ENCODE results near the gene FNIP1.
"Not testable (repeated sequence)": the region's sequence is repeated elsewhere in the genome, so short reads cannot be mapped to it uniquely, and the experiment has no call there.

FNIP1 gene

DNA sequence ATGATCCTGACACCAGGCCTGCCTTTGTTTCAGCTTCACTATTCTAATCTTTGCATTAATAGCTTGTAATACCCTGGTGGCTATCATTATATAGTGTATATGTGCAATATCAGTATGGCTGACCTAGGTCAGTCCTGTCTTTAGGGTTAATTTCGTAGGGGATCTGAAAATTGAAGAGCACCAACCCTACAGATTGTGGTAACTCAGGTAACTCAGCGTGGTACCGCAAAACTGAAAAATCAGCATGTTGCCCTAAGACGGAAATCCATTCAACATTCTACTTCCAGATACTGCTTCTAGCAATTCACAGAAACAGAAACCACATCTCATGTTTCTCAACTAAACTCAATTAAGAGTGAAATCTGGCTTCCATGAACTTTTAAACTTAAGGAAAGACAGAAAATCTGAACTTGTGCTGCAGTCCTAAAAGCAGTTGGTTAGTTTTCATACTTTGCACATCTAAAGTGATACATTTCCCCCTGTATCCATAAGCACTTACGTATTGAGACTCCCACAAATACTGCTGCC is 78.3 kb downstream of the FNIP1 start:
- no peak overlapping the region for H2BK120ac ChIP-seq (ENCODE audit: low read depth, low read length)
- no peak overlapping the region for H3K14ac ChIP-seq (ENCODE audit: low read length)
- H3K79me1 ChIP-seq (ENCODE audit: low read depth, low read length), result no peaks in the 10 kb centered on the region
- H3K4me2 ChIP-seq (ENCODE audit: insufficient read depth, low read length, poor library complexity, severe bottlenecking), result no peak overlapping the region
- H3K27me3 ChIP-seq (ENCODE audit: control insufficient read depth in 3 of 3, insufficient read depth in 3 of 3, low read depth in 1 of 3, low read length in 3 of 3), result no peaks in the 10 kb centered on the region
- no peak overlapping the region for H3K9ac ChIP-seq (ENCODE audit: low read depth, low read length, poor library complexity)
- no peak overlapping the region for H3K23ac ChIP-seq (ENCODE audit: low read depth, low read length, poor library complexity)
- H3K9me3 ChIP-seq (replicated peaks in 1 of 2; ENCODE audit: control insufficient read depth in 2 of 2, insufficient read depth in 1 of 2, low read depth in 1 of 2, low read length in 2 of 2), result peaks cover 0 to 8% of the 10 kb centered on the region in 2 donors
- no peak overlapping the region for H2BK12ac ChIP-seq (ENCODE audit: low read length)
- H2AFZ ChIP-seq (ENCODE audit: low read length), result no peak overlapping the region
- H3K4ac ChIP-seq (ENCODE audit: low read length), result no peak overlapping the region
- DNase-seq (ENCODE audit: low spot score), result no peak
- no peaks in the 10 kb centered on the region for H3K4me1 ChIP-seq (ENCODE audit: control insufficient read depth in 2 of 2, insufficient read depth in 1 of 2, low read depth in 1 of 2, low read length in 2 of 2)
- peaks cover 0 to 33% of the 10 kb centered on the region in 2 donors for H3K36me3 ChIP-seq (replicated peaks in 1 of 2; ENCODE audit: control insufficient read depth in 2 of 2, insufficient read depth in 2 of 2, low read length in 2 of 2)
- no peak overlapping the region for H3K27ac ChIP-seq (replicated peaks; ENCODE audit: low read length)
- no peak overlapping the region for H4K91ac ChIP-seq (ENCODE audit: low read depth, low read length, poor library complexity)
- no peak overlapping the region for H2BK5ac ChIP-seq (ENCODE audit: low read length)
- H2BK15ac ChIP-seq (ENCODE audit: low read length), result no peak overlapping the region
- H4K8ac ChIP-seq (ENCODE audit: low read depth, low read length), result no peak overlapping the region
- H2AK5ac ChIP-seq (ENCODE audit: low read depth, low read length), result no peak overlapping the region
- H3K18ac ChIP-seq (ENCODE audit: low read length), result no peak overlapping the region
- no CpG with 5 or more reads among the region's 5 CpGs for WGBS, 2 donors (ENCODE audit: extremely low coverage in 2 of 2, insufficient read length in 2 of 2, insufficient replicate concordance in 1 of 2)
- no peak overlapping the region for H3K4me3 ChIP-seq (ENCODE audit: low read length in 2 of 2)

DNA sequence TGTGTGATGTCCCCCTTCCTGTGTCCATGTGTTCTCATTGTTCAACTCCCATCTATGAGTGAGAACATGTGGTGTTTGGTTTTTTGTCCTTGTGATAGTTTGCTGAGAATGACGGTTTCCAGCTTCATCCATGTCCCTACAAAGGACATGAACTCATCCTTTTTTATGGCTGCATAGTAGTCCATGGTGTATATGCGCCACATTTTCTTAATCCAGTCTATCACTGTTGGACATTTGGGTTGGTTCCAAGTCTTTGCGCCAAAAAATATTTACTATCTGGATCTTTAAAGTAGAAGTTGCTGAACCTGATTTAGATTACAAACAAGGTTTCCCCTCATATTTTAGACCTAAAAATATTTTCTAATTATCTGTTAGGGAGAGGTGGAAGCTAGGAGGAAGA is 79.7 kb downstream of the FNIP1 start:
- H2AFZ ChIP-seq (ENCODE audit: low read length); H4K8ac ChIP-seq (ENCODE audit: low read depth, low read length); H2AK5ac ChIP-seq (ENCODE audit: low read depth, low read length); H3K27me3 ChIP-seq (ENCODE audit: control insufficient read depth in 3 of 3, insufficient read depth in 3 of 3, low read depth in 1 of 3, low read length in 3 of 3); H3K27ac ChIP-seq (replicated peaks; ENCODE audit: low read length); H3K9ac ChIP-seq (ENCODE audit: low read depth, low read length, poor library complexity); H3K4me3 ChIP-seq (ENCODE audit: low read length in 2 of 2); H4K91ac ChIP-seq (ENCODE audit: low read depth, low read length, poor library complexity); H3K18ac ChIP-seq (ENCODE audit: low read length); H2BK12ac ChIP-seq (ENCODE audit: low read length); H3K4me1 ChIP-seq (ENCODE audit: control insufficient read depth in 2 of 2, insufficient read depth in 1 of 2, low read depth in 1 of 2, low read length in 2 of 2); H2BK120ac ChIP-seq (ENCODE audit: low read depth, low read length); H3K23ac ChIP-seq (ENCODE audit: low read depth, low read length, poor library complexity); H2BK15ac ChIP-seq (ENCODE audit: low read length); H2BK5ac ChIP-seq (ENCODE audit: low read length); H3K4me2 ChIP-seq (ENCODE audit: insufficient read depth, low read length, poor library complexity, severe bottlenecking); H3K79me1 ChIP-seq (ENCODE audit: low read depth, low read length); H3K14ac ChIP-seq (ENCODE audit: low read length); H3K9me3 ChIP-seq (replicated peaks in 1 of 2; ENCODE audit: control insufficient read depth in 2 of 2, insufficient read depth in 1 of 2, low read depth in 1 of 2, low read length in 2 of 2); DNase-seq (ENCODE audit: low spot score); H3K4ac ChIP-seq (ENCODE audit: low read length): not testable (repeated sequence)
- peaks cover 0 to 33% of the 10 kb centered on the region in 2 donors for H3K36me3 ChIP-seq (replicated peaks in 1 of 2; ENCODE audit: control insufficient read depth in 2 of 2, insufficient read depth in 2 of 2, low read length in 2 of 2)
- no CpG with 5 or more reads among the region's 3 CpGs for WGBS, 2 donors (ENCODE audit: extremely low coverage in 2 of 2, insufficient read length in 2 of 2, insufficient replicate concordance in 1 of 2)

DNA sequence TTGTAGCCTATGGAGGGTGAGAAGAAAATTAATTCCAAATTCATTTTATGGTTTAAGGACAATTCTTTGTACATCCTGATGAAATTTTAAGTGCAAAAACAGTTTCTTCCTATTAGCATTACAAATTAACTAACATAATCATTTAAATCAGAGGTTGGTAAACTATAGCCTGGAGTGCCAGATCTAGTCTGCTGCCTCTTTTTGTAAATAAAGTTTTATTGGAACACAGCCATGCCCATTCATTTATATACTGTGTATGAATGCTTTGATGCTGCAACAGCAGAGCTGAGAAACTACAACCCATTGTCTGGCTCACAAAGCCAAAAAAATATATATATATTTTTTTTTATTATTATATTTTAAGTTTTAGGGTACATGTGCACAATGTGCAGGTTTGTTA is 80.2 kb downstream of the FNIP1 start:
- no peaks in the 10 kb centered on the region for H3K4me1 ChIP-seq (ENCODE audit: control insufficient read depth in 2 of 2, insufficient read depth in 1 of 2, low read depth in 1 of 2, low read length in 2 of 2)
- no peaks in the 10 kb centered on the region for H3K79me1 ChIP-seq (ENCODE audit: low read depth, low read length)
- no peak overlapping the region for H2AFZ ChIP-seq (ENCODE audit: low read length)
- no peak overlapping the region for H3K9ac ChIP-seq (ENCODE audit: low read depth, low read length, poor library complexity)
- H3K4me3 ChIP-seq (ENCODE audit: low read length in 2 of 2), result no peak overlapping the region
- H4K8ac ChIP-seq (ENCODE audit: low read depth, low read length), result no peak overlapping the region
- no peak overlapping the region for H2BK120ac ChIP-seq (ENCODE audit: low read depth, low read length)
- no peak overlapping the region for H2BK5ac ChIP-seq (ENCODE audit: low read length)
- H3K14ac ChIP-seq (ENCODE audit: low read length), result no peak overlapping the region
- no peak overlapping the region for H4K91ac ChIP-seq (ENCODE audit: low read depth, low read length, poor library complexity)
- H3K27me3 ChIP-seq (ENCODE audit: control insufficient read depth in 3 of 3, insufficient read depth in 3 of 3, low read depth in 1 of 3, low read length in 3 of 3), result no peaks in the 10 kb centered on the region
- no peak overlapping the region for H3K23ac ChIP-seq (ENCODE audit: low read depth, low read length, poor library complexity)
- H2BK12ac ChIP-seq (ENCODE audit: low read length), result no peak overlapping the region
- no peak overlapping the region for H3K4ac ChIP-seq (ENCODE audit: low read length)
- peaks cover 0 to 37% of the 10 kb centered on the region in 2 donors for H3K36me3 ChIP-seq (replicated peaks in 1 of 2; ENCODE audit: control insufficient read depth in 2 of 2, insufficient read depth in 2 of 2, low read length in 2 of 2)
- H2BK15ac ChIP-seq (ENCODE audit: low read length), result no peak overlapping the region
- DNase-seq (ENCODE audit: low spot score), result no peak
- H3K18ac ChIP-seq (ENCODE audit: low read length), result no peak overlapping the region
- H3K4me2 ChIP-seq (ENCODE audit: insufficient read depth, low read length, poor library complexity, severe bottlenecking), result no peak overlapping the region
- no peak overlapping the region for H2AK5ac ChIP-seq (ENCODE audit: low read depth, low read length)
- H3K27ac ChIP-seq (replicated peaks; ENCODE audit: low read length), result no peak overlapping the region
- H3K9me3 ChIP-seq (replicated peaks in 1 of 2; ENCODE audit: control insufficient read depth in 2 of 2, insufficient read depth in 1 of 2, low read depth in 1 of 2, low read length in 2 of 2), result peaks cover 0 to 8% of the 10 kb centered on the region in 2 donors

DNA sequence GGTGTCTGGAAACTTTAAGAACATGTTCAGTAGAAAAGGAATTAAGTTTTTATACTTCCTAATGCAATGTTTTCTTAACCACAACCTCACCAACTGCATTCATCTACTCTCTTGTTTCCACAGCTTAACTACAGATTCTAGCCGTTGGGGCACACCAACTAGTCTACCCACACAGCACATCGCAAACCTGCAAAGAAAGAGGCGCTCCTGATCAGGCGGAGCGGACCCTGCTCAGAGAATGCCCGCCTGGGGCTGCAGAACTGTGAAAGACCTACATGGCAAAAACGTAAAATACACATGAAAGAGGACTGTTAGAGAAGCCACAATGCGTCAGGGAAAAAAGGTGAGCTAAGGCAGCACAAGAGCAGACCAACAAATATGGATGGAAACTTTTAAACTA is 86.4 kb downstream of the FNIP1 start:
- Histone ChIP-seq H2AFZ (ENCODE audit: low read length) (no peak overlapping the region), H2AK5ac (ENCODE audit: low read depth, low read length) (no peak overlapping the region), H3K23ac (ENCODE audit: low read depth, low read length, poor library complexity) (no peak overlapping the region), H3K27me3 (ENCODE audit: control insufficient read depth in 3 of 3, insufficient read depth in 3 of 3, low read depth in 1 of 3, low read length in 3 of 3) (no peaks in the 10 kb centered on the region), H3K4me3 (ENCODE audit: low read length in 2 of 2) (no peak overlapping the region), H3K27ac (replicated peaks; ENCODE audit: low read length) (no peak overlapping the region), H3K9me3 (replicated peaks in 1 of 2; ENCODE audit: control insufficient read depth in 2 of 2, insufficient read depth in 1 of 2, low read depth in 1 of 2, low read length in 2 of 2) (no peaks in the 10 kb centered on the region), H3K18ac (ENCODE audit: low read length) (no peak overlapping the region), H3K9ac (ENCODE audit: low read depth, low read length, poor library complexity) (no peak overlapping the region), H3K14ac (ENCODE audit: low read length) (no peak overlapping the region), H3K4ac (ENCODE audit: low read length) (no peak overlapping the region), H3K4me1 (ENCODE audit: control insufficient read depth in 2 of 2, insufficient read depth in 1 of 2, low read depth in 1 of 2, low read length in 2 of 2) (no peaks in the 10 kb centered on the region), H4K8ac (ENCODE audit: low read depth, low read length) (no peak overlapping the region), H3K36me3 (replicated peaks in 1 of 2; ENCODE audit: control insufficient read depth in 2 of 2, insufficient read depth in 2 of 2, low read length in 2 of 2) (peaks cover 0 to 62% of the 10 kb centered on the region in 2 donors), H2BK5ac (ENCODE audit: low read length) (no peak overlapping the region), H3K79me1 (ENCODE audit: low read depth, low read length) (peaks cover 2% of the 10 kb centered on the region), H3K4me2 (ENCODE audit: insufficient read depth, low read length, poor library complexity, severe bottlenecking) (no peak overlapping the region), H2BK15ac (ENCODE audit: low read length) (no peak overlapping the region), H4K91ac (ENCODE audit: low read depth, low read length, poor library complexity) (no peak overlapping the region), H2BK12ac (ENCODE audit: low read length) (no peak overlapping the region), H2BK120ac (ENCODE audit: low read depth, low read length) (no peak overlapping the region)
- WGBS, 2 donors (ENCODE audit: extremely low coverage in 2 of 2, insufficient read length in 2 of 2, insufficient replicate concordance in 1 of 2), result no CpG with 5 or more reads among the region's 8 CpGs
- DNase-seq (ENCODE audit: low spot score), result no peak
